H9 (cell line): Measurements from ENCODE around the gene RNF31. TPM values are rescaled to one million over a fixed set of nuclear protein-coding genes. Genes with fewer than 3 reads are reported as not detected.

Experiments
- DNase-seq: peaks from one replicate; pipeline ENCODE4 v3.0.0-alpha.2; 2017
- H2AFZ ChIP-seq: one replicate; pipeline ENCODE4 v1.6.1; 2013; ENCODE audit warnings: mild to moderate bottlenecking, low read length, control low read depth, moderate library complexity
- H2AK5ac ChIP-seq: 2 replicates; pipeline ENCODE4 v1.6.1; 2013; ENCODE audit warnings: low read length, control low read depth, mixed read lengths; ENCODE audit not compliant: insufficient read length
- H2BK120ac ChIP-seq: one replicate; pipeline ENCODE4 v1.6.1; 2013; ENCODE audit warnings: low read depth, mild to moderate bottlenecking, low read length, control low read depth, inconsistent platforms; ENCODE audit not compliant: poor library complexity, severe bottlenecking
- H2BK12ac ChIP-seq: 2 replicates; pipeline ENCODE4 v1.6.1; 2013; ENCODE audit warnings: low read length, control low read depth, mixed read lengths, low read depth; ENCODE audit not compliant: insufficient read length
- H2BK15ac ChIP-seq: 2 replicates; pipeline ENCODE4 v1.6.1; 2013; ENCODE audit warnings: low read depth, low read length, control low read depth
- H2BK20ac ChIP-seq: one replicate; pipeline ENCODE4 v1.6.1; 2013; ENCODE audit warnings: low read depth, mild to moderate bottlenecking, low read length, control low read depth, inconsistent platforms; ENCODE audit not compliant: poor library complexity, severe bottlenecking
- H2BK5ac ChIP-seq: 2 replicates; pipeline ENCODE4 v1.6.1; 2013; ENCODE audit warnings: low read length, control low read depth, mixed read lengths; ENCODE audit not compliant: insufficient read length
- H3K14ac ChIP-seq: 2 replicates; pipeline ENCODE4 v1.6.1; 2013; ENCODE audit warnings: low read length, control low read depth; ENCODE audit not compliant: insufficient read depth
- H3K18ac ChIP-seq: 2 replicates; pipeline ENCODE4 v1.6.1; 2013; ENCODE audit warnings: low read depth, mild to moderate bottlenecking, mixed read lengths, low read length, control low read depth; ENCODE audit not compliant: insufficient read length
- H3K23ac ChIP-seq: 2 replicates; pipeline ENCODE4 v1.6.1; 2013; ENCODE audit warnings: low read length, control low read depth, mixed read lengths, low read depth; ENCODE audit not compliant: insufficient read length
- H3K23me2 ChIP-seq: 2 replicates; pipeline ENCODE4 v1.6.1; 2013; ENCODE audit warnings: low read depth, mild to moderate bottlenecking, mixed read lengths, low read length, control low read depth; ENCODE audit not compliant: insufficient read length, poor library complexity, severe bottlenecking
- H3K27ac ChIP-seq: 2 replicates; pipeline ENCODE4 v1.5.1; 2013; ENCODE audit warnings: low read length, control low read depth, mixed read lengths, low read depth; ENCODE audit not compliant: insufficient read length
- H3K27me3 ChIP-seq: 2 replicates; pipeline ENCODE4 v1.6.1; 2013; ENCODE audit warnings: low read length, control low read depth, inconsistent platforms; ENCODE audit not compliant: insufficient read depth
- H3K4ac ChIP-seq: 2 replicates; pipeline ENCODE4 v1.6.1; 2013; ENCODE audit warnings: low read depth, mild to moderate bottlenecking, control low read depth, inconsistent platforms, low read length, moderate library complexity
- H3K4me1 ChIP-seq: 2 replicates; pipeline ENCODE4 v1.6.1; 2013; ENCODE audit warnings: low read length, control low read depth, inconsistent platforms; ENCODE audit not compliant: insufficient read depth
- H3K4me2 ChIP-seq: 2 replicates; pipeline ENCODE4 v1.6.1; 2013; ENCODE audit warnings: low read length, control low read depth, mixed read lengths; ENCODE audit not compliant: insufficient read length, insufficient read depth
- H3K56ac ChIP-seq: 2 replicates; pipeline ENCODE4 v1.6.1; 2013; ENCODE audit warnings: low read depth, mild to moderate bottlenecking, mixed read lengths, low read length, control low read depth; ENCODE audit not compliant: insufficient read length
- H3K79me1 ChIP-seq: 2 replicates; pipeline ENCODE4 v1.6.1; 2013; ENCODE audit warnings: low read depth, mild to moderate bottlenecking, moderate library complexity, low read length, control low read depth, inconsistent platforms; ENCODE audit not compliant: insufficient read depth, poor library complexity, severe bottlenecking
- H3K79me2 ChIP-seq: 2 replicates; pipeline ENCODE4 v1.6.1; 2013; ENCODE audit warnings: low read length, control low read depth, inconsistent platforms; ENCODE audit not compliant: insufficient read depth
- H3K9ac ChIP-seq: 2 replicates; pipeline ENCODE4 v1.6.1; 2013; ENCODE audit warnings: low read length, control low read depth, mixed read lengths; ENCODE audit not compliant: insufficient read length; ENCODE audit errors: extremely low read depth
- H3K9me3 ChIP-seq: one replicate; pipeline ENCODE4 v1.6.1; 2013; ENCODE audit warnings: low read depth, low read length, inconsistent platforms; ENCODE audit not compliant: control insufficient read depth
- H3T11ph ChIP-seq: one replicate; pipeline ENCODE4 v1.6.1; 2013; ENCODE audit warnings: mild to moderate bottlenecking, low read length, control low read depth, inconsistent platforms
- H4K20me1 ChIP-seq: one replicate; pipeline ENCODE4 v1.6.1; 2013; ENCODE audit not compliant: control insufficient read depth, insufficient read length, insufficient read depth
- H4K5ac ChIP-seq: 2 replicates; pipeline ENCODE4 v1.6.1; 2013; ENCODE audit warnings: low read depth, mild to moderate bottlenecking, mixed read lengths, low read length, control low read depth; ENCODE audit not compliant: insufficient read length
- H4K8ac ChIP-seq: replicated peaks from 2 replicates; pipeline ENCODE4 v1.6.1; 2013; ENCODE audit warnings: low read length, control low read depth, mixed read lengths, low read depth; ENCODE audit not compliant: insufficient read length
- H4K91ac ChIP-seq: 2 replicates; pipeline ENCODE4 v1.6.1; 2013; ENCODE audit warnings: low read depth, mild to moderate bottlenecking, moderate library complexity, mixed read lengths, low read length, control low read depth; ENCODE audit not compliant: insufficient read length
- H3K27ac Mint-ChIP-seq, 3 experiments: 2 replicates in 2 of 3; 3 replicates in 1 of 3; pipeline ENCODE4 v1.8.0; 2020 to 2021; ENCODE audit warnings: mixed read lengths in 3 of 3, mild to moderate bottlenecking in 1 of 3, moderate library complexity in 1 of 3
- H3K27me3 Mint-ChIP-seq: 2 replicates; pipeline ENCODE4 v1.8.0; 2021; ENCODE audit warnings: low read depth, mild to moderate bottlenecking, moderate library complexity, mixed read lengths
- H3K36me3 Mint-ChIP-seq, 3 experiments: 2 replicates in 2 of 3; 3 replicates in 1 of 3; pipeline ENCODE4 v1.8.0; 2020 to 2021; ENCODE audit warnings: low read depth in 3 of 3, mixed read lengths in 3 of 3; ENCODE audit not compliant: insufficient read depth in 1 of 3
- H3K4me1 Mint-ChIP-seq, 2 experiments: 2 replicates each; pipeline ENCODE4 v1.8.0; 2020; ENCODE audit warnings: mixed read lengths in 2 of 2
- H3K4me3 Mint-ChIP-seq, 2 experiments: 2 replicates in 1 of 2; 3 replicates in 1 of 2; pipeline ENCODE4 v1.8.0; 2020 to 2021; ENCODE audit warnings: mild to moderate bottlenecking in 2 of 2, mixed read lengths in 2 of 2, moderate library complexity in 1 of 2
- H3K9me3 Mint-ChIP-seq, 2 experiments: 2 replicates in 1 of 2; 3 replicates in 1 of 2; pipeline ENCODE4 v1.8.0; 2020; ENCODE audit warnings: mild to moderate bottlenecking in 2 of 2, mixed read lengths in 2 of 2, moderate library complexity in 1 of 2
- WGBS: extraction: QIAGEN DNeasy Blood & Tissue Kit; methylation state at CpG from one replicate; pipeline ENCODE4 v1.1.7; 2013; ENCODE audit warnings: missing lambda C conversion rate, low lambda C conversion rate, mixed read lengths; ENCODE audit not compliant: insufficient read length; ENCODE audit errors: extremely low coverage; 5-methylcytosine and 5-hydroxymethylcytosine counted together
- total RNA-seq: library from RNA; stranded (reverse); gene quantifications from 2 replicates; pipeline ENCODE4 v1.2.1, GENCODE V29; 2021
- TF ChIP-seq, protein P1 (sequence below): fragments of 200-600 bp; sonication (generic); conservative IDR thresholded peaks from 3 replicates; pipeline ENCODE4 v1.8.0; 2021; ENCODE audit warnings: antibody characterized with exemption, mild to moderate bottlenecking

The RNF31 gene
- total RNA-seq, 1 experiment from 2014 or later, result 87.3 TPM

DNA sequence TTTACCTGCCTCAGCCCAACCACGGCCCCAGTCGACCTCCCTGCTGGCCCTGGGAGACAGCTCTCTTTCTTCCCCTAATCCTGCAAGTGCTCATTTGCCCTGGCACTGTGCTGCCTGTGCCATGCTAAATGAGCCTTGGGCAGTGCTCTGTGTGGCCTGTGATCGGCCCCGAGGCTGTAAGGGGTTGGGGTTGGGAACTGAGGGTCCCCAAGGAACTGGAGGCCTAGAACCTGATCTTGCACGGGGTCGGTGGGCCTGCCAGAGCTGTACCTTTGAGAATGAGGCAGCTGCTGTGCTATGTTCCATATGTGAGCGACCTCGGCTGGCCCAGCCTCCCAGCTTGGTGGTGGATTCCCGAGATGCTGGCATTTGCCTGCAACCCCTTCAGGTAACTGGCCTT, 2.8 kb downstream of the RNF31 start:
- H3K14ac ChIP-seq, result no peak overlapping the region
- no peak overlapping the region for H2AFZ ChIP-seq
- no peak overlapping the region for H3K4me2 ChIP-seq
- no CpG with 5 or more reads among the region's 9 CpGs for WGBS
- H3K4me1 ChIP-seq, result no peaks in the 10 kb centered on the region
- H2BK15ac ChIP-seq, result no peak overlapping the region
- TF ChIP-seq, protein P1, sequence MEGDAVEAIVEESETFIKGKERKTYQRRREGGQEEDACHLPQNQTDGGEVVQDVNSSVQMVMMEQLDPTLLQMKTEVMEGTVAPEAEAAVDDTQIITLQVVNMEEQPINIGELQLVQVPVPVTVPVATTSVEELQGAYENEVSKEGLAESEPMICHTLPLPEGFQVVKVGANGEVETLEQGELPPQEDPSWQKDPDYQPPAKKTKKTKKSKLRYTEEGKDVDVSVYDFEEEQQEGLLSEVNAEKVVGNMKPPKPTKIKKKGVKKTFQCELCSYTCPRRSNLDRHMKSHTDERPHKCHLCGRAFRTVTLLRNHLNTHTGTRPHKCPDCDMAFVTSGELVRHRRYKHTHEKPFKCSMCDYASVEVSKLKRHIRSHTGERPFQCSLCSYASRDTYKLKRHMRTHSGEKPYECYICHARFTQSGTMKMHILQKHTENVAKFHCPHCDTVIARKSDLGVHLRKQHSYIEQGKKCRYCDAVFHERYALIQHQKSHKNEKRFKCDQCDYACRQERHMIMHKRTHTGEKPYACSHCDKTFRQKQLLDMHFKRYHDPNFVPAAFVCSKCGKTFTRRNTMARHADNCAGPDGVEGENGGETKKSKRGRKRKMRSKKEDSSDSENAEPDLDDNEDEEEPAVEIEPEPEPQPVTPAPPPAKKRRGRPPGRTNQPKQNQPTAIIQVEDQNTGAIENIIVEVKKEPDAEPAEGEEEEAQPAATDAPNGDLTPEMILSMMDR, result no peak
- H2BK120ac ChIP-seq, result no peak overlapping the region
- peaks cover 8% of the 10 kb centered on the region; the same call in 1 of the 2 replicates for H3K79me2 ChIP-seq
- H3K23ac ChIP-seq, result no peak overlapping the region
- no peak overlapping the region for H2BK12ac ChIP-seq
- Mint-ChIP-seq H3K27ac (no peak overlapping the region; a peak in 1 of 7 replicates), H3K4me1 (peaks cover 21 to 24% of the 10 kb centered on the region in 2 experiments), H3K9me3 (no peaks in the 10 kb centered on the region), H3K4me3 (no peak overlapping the region), H3K36me3 (peaks cover 28 to 60% (median 58%) of the 10 kb centered on the region in 3 experiments), H3K27me3 (no peaks in the 10 kb centered on the region)
- H4K8ac ChIP-seq, result no peak overlapping the region
- no peak overlapping the region for H3T11ph ChIP-seq
- no peaks in the 10 kb centered on the region for H3K9me3 ChIP-seq
- no peak overlapping the region for H4K5ac ChIP-seq
- H2BK5ac ChIP-seq, result no peak overlapping the region
- no peak overlapping the region for H3K4ac ChIP-seq
- no peak for DNase-seq
- no peak overlapping the region for H3K56ac ChIP-seq
- H3K27ac ChIP-seq, result no peak overlapping the region
- H3K18ac ChIP-seq, result no peak overlapping the region
- no peaks in the 10 kb centered on the region for H3K27me3 ChIP-seq
- no peak overlapping the region for H2BK20ac ChIP-seq
- no peaks in the 10 kb centered on the region for H4K20me1 ChIP-seq
- H3K9ac ChIP-seq, result no peak overlapping the region
- H4K91ac ChIP-seq, result no peak overlapping the region
- H2AK5ac ChIP-seq, result no peak overlapping the region
- H3K79me1 ChIP-seq, result peaks cover 4% of the 10 kb centered on the region
- peaks cover 19% of the 10 kb centered on the region for H3K23me2 ChIP-seq
